ENCODE results near the gene SGK1. TPM values are rescaled to one million over a fixed set of nuclear protein-coding genes. Genes with fewer than 3 reads are reported as not detected.

SGK1 gene
- total RNA-seq, 1 experiment from 2014 or later: 23.2 TPM

GRCh38 chr6:134318974-134319281 is 1.0 kb upstream of the SGK1 start (continued):
- no peak for TF ChIP-seq ZNF532 (CRISPR knock-in tag; IDR thresholded peaks at IDR 0.05; ENCODE audit: borderline replicate concordance)

- peak overlapping the region; percentile 83 for H3K4me3 Mint-ChIP-seq
- ATAC-seq (no peak), DNase-seq (ENCODE audit: low spot score) (no peak)
- H3K27me3 Mint-ChIP-seq (ENCODE audit: low read depth): peaks cover 50% of the 10 kb centered on the region
- TF ChIP-seq ZNF121 (CRISPR knock-in tag; IDR thresholded peaks at IDR 0.05): no peak
- no peak for TF ChIP-seq ETV6 (CRISPR knock-in tag; IDR thresholded peaks at IDR 0.05)
- no peak for TF ChIP-seq ZNF423 (CRISPR knock-in tag; IDR thresholded peaks at IDR 0.05)
- no peak for TF ChIP-seq MAX (CRISPR knock-in tag; IDR thresholded peaks at IDR 0.05)
- TF ChIP-seq IRF1 (CRISPR knock-in tag; IDR thresholded peaks at IDR 0.05): no peak
- no peak for TF ChIP-seq ELF4 (CRISPR knock-in tag; IDR thresholded peaks at IDR 0.05; ENCODE audit: low read depth)
- TF ChIP-seq IRF2 (CRISPR knock-in tag; IDR thresholded peaks at IDR 0.05; ENCODE audit: borderline replicate concordance, low read depth): no peak
- TF ChIP-seq USF1 (CRISPR knock-in tag; IDR thresholded peaks at IDR 0.05): no peak
- no peak for TF ChIP-seq SMAD4 (CRISPR knock-in tag; IDR thresholded peaks at IDR 0.05)
- CTCF ChIA-PET: interaction anchor here (0.6 to 2.1 kb wide), 5 partner anchors 22 to 140 kb away, joined by 3 to 10 read pairs (median 5); no protein-coding TSS in a partner anchor
- H3K9me3 Mint-ChIP-seq: no peaks in the 10 kb centered on the region
- H3K36me3 Mint-ChIP-seq: no peaks in the 10 kb centered on the region
- H3K4me1 Mint-ChIP-seq: peaks cover 43% of the 10 kb centered on the region
- no peak overlapping the region for H3K27ac Mint-ChIP-seq
- POLR2A ChIA-PET: interaction anchor here (0.5 to 0.6 kb wide), 2 partner anchors 12 to 113 kb away, joined by 4 to 6 read pairs; no protein-coding TSS in a partner anchor
Observed at GRCh38 chr6:134318236-134318973, 493 bp upstream of the SGK1 start.

- Mint-ChIP-seq H3K27me3 (ENCODE audit: low read depth) (peaks cover 61% of the 10 kb centered on the region), H3K4me3 (peak overlapping the region; percentile 83), H3K9me3 (no peaks in the 10 kb centered on the region), H3K27ac (no peak overlapping the region), H3K4me1 (peaks cover 57% of the 10 kb centered on the region), H3K36me3 (no peaks in the 10 kb centered on the region)
- ChIA-PET CTCF (interaction anchor here (0.7 to 2.1 kb wide), 4 partner anchors 12 to 324 kb away, joined by 3 to 10 read pairs (median 3); no protein-coding TSS in a partner anchor), POLR2A (no interaction called here)
- ATAC-seq: peak; percentile 18
- no peak for DNase-seq (ENCODE audit: low spot score)
- no peak for TF ChIP-seq KAT7 (CRISPR knock-in tag; IDR thresholded peaks at IDR 0.05; ENCODE audit: borderline replicate concordance)
- TF ChIP-seq ZNF138 (CRISPR knock-in tag; conservative IDR thresholded peaks at IDR 0.05): no peak
- no peak for TF ChIP-seq ZNF512 (CRISPR knock-in tag; IDR thresholded peaks at IDR 0.05; ENCODE audit: borderline replicate concordance)
- no peak for TF ChIP-seq ATF2 (CRISPR knock-in tag; IDR thresholded peaks at IDR 0.05; ENCODE audit: borderline replicate concordance, low read depth)
- TF ChIP-seq HMGXB4 (CRISPR knock-in tag; IDR thresholded peaks at IDR 0.05): no peak
- TF ChIP-seq ZNF121 (CRISPR knock-in tag; IDR thresholded peaks at IDR 0.05): no peak
- no peak for TF ChIP-seq PREB (CRISPR knock-in tag; IDR thresholded peaks at IDR 0.05; ENCODE audit: borderline replicate concordance)
- no peak for TF ChIP-seq E2F5 (CRISPR knock-in tag; IDR thresholded peaks at IDR 0.05)
Observed at GRCh38 chr6:134316733-134317431, 1.0 kb downstream of the SGK1 start.
